IMR-90 (cell line): Measurements from ENCODE around the gene AFDN.

Experiments used
- BHLHE40 ChIP-seq: fragments of 150-350 bp; IDR thresholded peaks from 2 replicates; pipeline ENCODE4 v1.6.1; 2016; ENCODE audit warnings: mild to moderate bottlenecking, low read depth, low read length
- CEBPB ChIP-seq: IDR thresholded peaks from 2 replicates; pipeline ENCODE4 v1.6.1; 2012; ENCODE audit warnings: low read depth, low read length, improper control_type of control experiment
- CTCF ChIP-seq: conservative IDR thresholded peaks from 2 replicates; pipeline ENCODE4 v1.5.1; 2012; ENCODE audit warnings: mild to moderate bottlenecking, low read depth, low read length, improper control_type of control experiment
- ELK1 ChIP-seq: fragments of 150-350 bp; IDR thresholded peaks from 2 replicates; pipeline ENCODE4 v1.6.1; 2016; ENCODE audit warnings: low read depth, mild to moderate bottlenecking, low read length, moderate library complexity, borderline replicate concordance
- MXI1 ChIP-seq: IDR thresholded peaks from 2 replicates; pipeline ENCODE4 v1.6.1; 2012; ENCODE audit warnings: low read depth, mild to moderate bottlenecking, low read length, moderate library complexity, borderline replicate concordance
- POLR2A ChIP-seq: IDR thresholded peaks from 2 replicates; pipeline ENCODE4 v1.6.1; 2012; ENCODE audit warnings: mild to moderate bottlenecking, low read depth, low read length
- RFX5 ChIP-seq: IDR thresholded peaks from 2 replicates; pipeline ENCODE4 v1.8.0; 2012; ENCODE audit warnings: low read depth, mild to moderate bottlenecking, low read length, moderate library complexity
- SMC3 ChIP-seq: fragments of 150-350 bp; IDR thresholded peaks from 2 replicates; pipeline ENCODE4 v1.6.1; 2016; ENCODE audit warnings: low read depth, mild to moderate bottlenecking, antibody characterized with exemption, low read length, moderate library complexity
- USF2 ChIP-seq: fragments of 150-350 bp; IDR thresholded peaks from 2 replicates; pipeline ENCODE4 v1.6.1; 2017; ENCODE audit warnings: mild to moderate bottlenecking, antibody characterized with exemption, low read length, low read depth

DNA sequence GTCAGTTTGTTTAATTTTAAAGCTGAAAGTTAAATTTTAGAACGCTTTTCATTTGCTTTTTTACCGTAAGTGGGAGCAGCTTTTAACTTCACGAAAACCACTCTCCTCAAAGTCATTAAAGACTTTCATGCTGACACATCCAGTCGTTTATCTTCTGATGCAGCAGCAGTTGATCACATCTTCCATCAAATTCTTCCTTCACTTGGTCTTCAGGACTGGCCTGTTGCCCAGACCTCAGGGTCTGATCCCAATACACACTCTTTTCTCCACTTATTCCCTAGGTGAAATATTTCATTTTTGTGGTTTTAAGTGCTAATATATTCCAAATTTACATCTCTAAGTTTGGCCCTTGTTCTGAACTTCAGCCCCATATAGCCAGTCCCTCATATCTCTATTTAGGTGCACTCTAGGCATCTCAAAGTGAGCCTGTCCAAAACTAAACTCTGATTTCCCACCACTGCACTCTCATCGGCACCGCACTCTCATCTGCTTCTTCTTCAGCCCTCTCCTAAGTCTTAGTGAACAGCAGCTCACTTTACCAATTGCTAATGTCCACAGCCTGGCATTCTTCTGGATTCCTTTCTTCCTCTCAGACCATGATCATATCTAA lies 20.4 kb downstream of the AFDN start:
- TF ChIP-seq USF2 (no peak), POLR2A (no peak), CEBPB (no peak), BHLHE40 (no peak), CTCF (no peak), SMC3 (no peak), ELK1 (no peak), MXI1 (no peak), RFX5 (no peak)
